CD14-positive monocyte (primary cell): Measurements from ENCODE around the gene TTLL8. TPM values are rescaled to one million over a fixed set of nuclear protein-coding genes. Genes with fewer than 3 reads are reported as not detected.

Experiments
- DNase-seq, 3 donors: peaks; one replicate each; pipeline ENCODE4 v3.0.0-alpha.2; 2011 to 2022
- H2AFZ ChIP-seq: 2 replicates; pipeline ENCODE4 v1.6.0; 2012; ENCODE audit warnings: mild to moderate bottlenecking, low read depth, low read length, inconsistent platforms; ENCODE audit not compliant: insufficient read depth, poor library complexity, severe bottlenecking
- H3K27ac ChIP-seq, 2 donors: 1 replicate in 1 of 2; 2 replicates in 1 of 2; pipeline ENCODE4 v1.5.1; 2012 to 2013; ENCODE audit warnings: low read length in 2 of 2, control low read depth in 1 of 2, inconsistent platforms in 1 of 2, low read depth in 1 of 2, mild to moderate bottlenecking in 1 of 2
- H3K27me3 ChIP-seq, 2 donors: one replicate each; pipeline versions ENCODE4 v1.6.0 to v1.6.1; 2011 to 2013; ENCODE audit warnings: low read length in 2 of 2; ENCODE audit not compliant: control insufficient read depth in 2 of 2, insufficient read depth in 2 of 2
- H3K36me3 ChIP-seq, 2 donors: replicated peaks in 1 of 2; 1 replicate in 1 of 2; 2 replicates in 1 of 2; pipeline versions ENCODE4 v1.5.1 to v1.6.1; 2012 to 2013; ENCODE audit warnings: low read length in 2 of 2, control low read depth in 1 of 2, inconsistent platforms in 1 of 2, mild to moderate bottlenecking in 1 of 2; ENCODE audit not compliant: insufficient read depth in 2 of 2, control insufficient read depth in 1 of 2
- H3K4me1 ChIP-seq, 2 donors: 1 replicate in 1 of 2; 2 replicates in 1 of 2; pipeline versions ENCODE4 v1.5.1 to v1.6.1; 2012 to 2013; ENCODE audit warnings: low read length in 2 of 2, control low read depth in 1 of 2, inconsistent platforms in 1 of 2, mild to moderate bottlenecking in 1 of 2, moderate library complexity in 1 of 2; ENCODE audit not compliant: insufficient read depth in 2 of 2, control insufficient read depth in 1 of 2
- H3K4me2 ChIP-seq: replicated peaks from 2 replicates; pipeline ENCODE3; 2012; ENCODE audit warnings: low read length, moderate library complexity, mild to moderate bottlenecking; ENCODE audit not compliant: poor library complexity, severe bottlenecking; ENCODE audit errors: extremely low read depth
- H3K4me3 ChIP-seq, 3 experiments: fragments of 200-600 bp in 1 of 3; sonication (generic) in 1 of 3; replicated peaks in 1 of 3; 1 replicate in 2 of 3; 2 replicates in 1 of 3; pipeline ENCODE4 v1.5.1; 2011 to 2013; ENCODE audit warnings: low read length in 3 of 3, mild to moderate bottlenecking in 3 of 3, control low read depth in 2 of 3, low read depth in 2 of 3, inconsistent platforms in 1 of 3, moderate library complexity in 1 of 3
- H3K79me2 ChIP-seq: 2 replicates; pipeline ENCODE4 v1.6.0; 2012; ENCODE audit warnings: mild to moderate bottlenecking, control low read depth, inconsistent platforms, low read length, moderate library complexity; ENCODE audit not compliant: insufficient read depth
- H3K9ac ChIP-seq: 2 replicates; pipeline ENCODE4 v1.6.0; 2017; ENCODE audit warnings: low read length, mild to moderate bottlenecking; ENCODE audit not compliant: insufficient read depth, poor library complexity, severe bottlenecking
- H3K9me3 ChIP-seq, 2 donors: replicated peaks in 1 of 2; 1 replicate in 1 of 2; 2 replicates in 1 of 2; pipeline versions ENCODE4 v1.5.1 to v1.6.1; 2012 to 2013; ENCODE audit warnings: low read length in 2 of 2, control low read depth in 1 of 2; ENCODE audit not compliant: control insufficient read depth in 1 of 2, insufficient read depth in 1 of 2
- H4K20me1 ChIP-seq: 2 replicates; pipeline ENCODE4 v1.6.0; 2012; ENCODE audit warnings: mild to moderate bottlenecking, low read length, control low read depth, moderate library complexity; ENCODE audit not compliant: insufficient read depth
- H3K27ac Mint-ChIP-seq, 7 donors: one replicate each; pipeline ENCODE4 v1.8.0; 2020; ENCODE audit warnings: mild to moderate bottlenecking in 7 of 7, mixed read lengths in 7 of 7, moderate library complexity in 6 of 7, inconsistent platforms in 2 of 7
- H3K27me3 Mint-ChIP-seq, 3 donors: one replicate each; pipeline ENCODE4 v1.8.0; 2021 to 2022; ENCODE audit warnings: low read depth in 3 of 3, mild to moderate bottlenecking in 3 of 3, mixed read lengths in 3 of 3, moderate library complexity in 3 of 3, inconsistent platforms in 1 of 3
- H3K36me3 Mint-ChIP-seq, 2 donors: one replicate each; pipeline ENCODE4 v1.8.0; 2020; ENCODE audit warnings: mixed read lengths in 2 of 2, inconsistent platforms in 1 of 2, mild to moderate bottlenecking in 1 of 2
- H3K4me1 Mint-ChIP-seq: one replicate; pipeline ENCODE4 v1.8.0; 2020; ENCODE audit warnings: mild to moderate bottlenecking, mixed read lengths
- H3K4me3 Mint-ChIP-seq, 2 donors: one replicate each; pipeline ENCODE4 v1.8.0; 2020; ENCODE audit warnings: mild to moderate bottlenecking in 2 of 2, mixed read lengths in 2 of 2, moderate library complexity in 1 of 2
- H3K9me3 Mint-ChIP-seq, 7 donors: one replicate each; pipeline ENCODE4 v1.8.0; 2020 to 2022; ENCODE audit warnings: mixed read lengths in 7 of 7, mild to moderate bottlenecking in 6 of 7, moderate library complexity in 6 of 7, inconsistent platforms in 2 of 7
- WGBS: methylation state at CpG from one replicate; pipeline ENCODE4 v1.1.5; 2013; ENCODE audit warnings: missing lambda C conversion rate; ENCODE audit not compliant: insufficient coverage; 5-methylcytosine and 5-hydroxymethylcytosine counted together
- intact Hi-C, 2 donors: fragments of 100-400 bp; cut with micrococcal nuclease; formaldehyde crosslinking; loops; one replicate each; pipeline versions ENCODE4 v1.15.0 to v1.15.1; 2023
- polyA plus RNA-seq, 3 donors: library from polyadenylated mRNA; depleted of rRNA in 1 of 3; unstranded in 2 of 3; stranded (reverse) in 1 of 3; fragments of 300-500 nt in 2 of 3; fragments of >200 nt in 1 of 3; fragmentation: Illumina TruSeq in 2 of 3; gene quantifications; 1 replicate in 2 of 3; 2 replicates in 1 of 3; pipeline ENCODE4 v1.2.3, GENCODE V29; 2012 to 2021
- TF ChIP-seq, protein P1 (sequence below): fragments of 200-600 bp; IDR thresholded peaks from one replicate; pipeline ENCODE4 v1.8.0; 2022; ENCODE audit warnings: antibody characterized with exemption, mild to moderate bottlenecking

The TTLL8 gene
- polyA plus RNA-seq, 3 donors = not detected

DNA sequence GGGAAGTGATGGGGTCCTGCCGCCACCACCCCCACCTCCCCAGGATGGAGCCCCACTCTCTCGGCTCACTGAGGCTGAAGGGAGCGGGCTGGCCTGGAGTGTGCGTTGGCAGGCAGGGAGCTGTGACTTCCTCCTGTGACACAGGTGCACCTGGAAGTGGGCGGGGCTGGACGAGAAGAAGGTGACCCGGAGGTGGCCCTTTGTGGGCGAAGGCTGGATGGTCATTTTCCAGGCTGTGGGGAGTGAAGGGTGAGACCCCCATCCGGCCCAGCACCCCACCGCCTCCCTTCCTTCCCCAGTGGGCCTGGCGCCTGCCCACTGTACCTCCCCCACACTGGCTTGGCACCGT is 60.9 kb downstream of the TTLL8 start:
- Histone ChIP-seq H3K4me2 (no peak overlapping the region), H3K4me1 (peaks cover 5 to 8% of the 10 kb centered on the region in 2 donors), H3K9me3 (no peaks in the 10 kb centered on the region), H3K36me3 (no peaks in the 10 kb centered on the region), H3K27me3 (peaks cover 0 to 16% of the 10 kb centered on the region in 2 donors), H3K4me3 (no peak overlapping the region), H4K20me1 (no peaks in the 10 kb centered on the region), H3K79me2 (no peaks in the 10 kb centered on the region), H2AFZ (no peak overlapping the region), H3K27ac (no peak overlapping the region), H3K9ac (no peak overlapping the region)
- H3K27ac Mint-ChIP-seq = no peak overlapping the region
- peaks cover 0 to 2% (median 0%) of the 10 kb centered on the region in 7 donors for H3K9me3 Mint-ChIP-seq
- DNase-seq = no peak
- H3K4me3 Mint-ChIP-seq = no peak overlapping the region
- no peaks in the 10 kb centered on the region for H3K36me3 Mint-ChIP-seq
- WGBS = no CpG with 5 or more reads among the region's 12 CpGs
- intact Hi-C loops = no loop called here
- H3K4me1 Mint-ChIP-seq = peaks cover 11% of the 10 kb centered on the region
- peaks cover 4 to 13% (median 5%) of the 10 kb centered on the region in 3 donors for H3K27me3 Mint-ChIP-seq
- TF ChIP-seq, protein P1, sequence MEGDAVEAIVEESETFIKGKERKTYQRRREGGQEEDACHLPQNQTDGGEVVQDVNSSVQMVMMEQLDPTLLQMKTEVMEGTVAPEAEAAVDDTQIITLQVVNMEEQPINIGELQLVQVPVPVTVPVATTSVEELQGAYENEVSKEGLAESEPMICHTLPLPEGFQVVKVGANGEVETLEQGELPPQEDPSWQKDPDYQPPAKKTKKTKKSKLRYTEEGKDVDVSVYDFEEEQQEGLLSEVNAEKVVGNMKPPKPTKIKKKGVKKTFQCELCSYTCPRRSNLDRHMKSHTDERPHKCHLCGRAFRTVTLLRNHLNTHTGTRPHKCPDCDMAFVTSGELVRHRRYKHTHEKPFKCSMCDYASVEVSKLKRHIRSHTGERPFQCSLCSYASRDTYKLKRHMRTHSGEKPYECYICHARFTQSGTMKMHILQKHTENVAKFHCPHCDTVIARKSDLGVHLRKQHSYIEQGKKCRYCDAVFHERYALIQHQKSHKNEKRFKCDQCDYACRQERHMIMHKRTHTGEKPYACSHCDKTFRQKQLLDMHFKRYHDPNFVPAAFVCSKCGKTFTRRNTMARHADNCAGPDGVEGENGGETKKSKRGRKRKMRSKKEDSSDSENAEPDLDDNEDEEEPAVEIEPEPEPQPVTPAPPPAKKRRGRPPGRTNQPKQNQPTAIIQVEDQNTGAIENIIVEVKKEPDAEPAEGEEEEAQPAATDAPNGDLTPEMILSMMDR = no peak

GRCh38 chr22:49996518-49997250 is 61.4 kb downstream of the TTLL8 start:
- Histone ChIP-seq H4K20me1 (no peaks in the 10 kb centered on the region), H2AFZ (no peak overlapping the region), H3K4me2 (no peak overlapping the region), H3K4me1 (peaks cover 5 to 8% of the 10 kb centered on the region in 2 donors), H3K36me3 (no peaks in the 10 kb centered on the region), H3K27me3 (peaks cover 0 to 16% of the 10 kb centered on the region in 2 donors), H3K4me3 (no peak overlapping the region), H3K27ac (no peak overlapping the region), H3K9me3 (peaks cover 0 to 1% of the 10 kb centered on the region in 2 donors), H3K9ac (no peak overlapping the region), H3K79me2 (no peaks in the 10 kb centered on the region)
- Mint-ChIP-seq H3K27ac (peak overlapping the region in 1 of 7 donors; percentile 54), H3K36me3 (no peaks in the 10 kb centered on the region), H3K4me3 (no peak overlapping the region), H3K4me1 (peaks cover 11% of the 10 kb centered on the region), H3K9me3 (peaks cover 0 to 4% (median 1%) of the 10 kb centered on the region in 7 donors), H3K27me3 (peaks cover 4 to 14% (median 6%) of the 10 kb centered on the region in 3 donors)
- WGBS = 85% methylated on average over 17 of the region's 19 CpGs
- TF ChIP-seq, protein P1 = no peak
- intact Hi-C loops = no loop called here
- no peak for DNase-seq
